ENCODE measurements around the gene CCDC50.

The CCDC50 gene

GRCh38 chr3:191300422-191300821, 28.8 kb upstream of the CCDC50 start:
- H3K36me3 ChIP-seq (ENCODE audit: control insufficient read depth in 2 of 2, insufficient read depth in 2 of 2, low read length in 2 of 2) = no peaks in the 10 kb centered on the region
- H3K4me3 ChIP-seq (ENCODE audit: low read length in 2 of 2) = no peak overlapping the region
- H3K4me1 ChIP-seq (ENCODE audit: control insufficient read depth, insufficient read depth, low read length) = no peaks in the 10 kb centered on the region
- H3K9me3 ChIP-seq (ENCODE audit: control insufficient read depth in 2 of 2, low read length in 2 of 2) = no peaks in the 10 kb centered on the region
- no peak overlapping the region for H3K9ac ChIP-seq (ENCODE audit: low read length in 2 of 2)
- no peaks in the 10 kb centered on the region for H3K27me3 ChIP-seq (ENCODE audit: control insufficient read depth in 1 of 2, insufficient read depth in 2 of 2, low read length in 2 of 2)
- H3K27ac ChIP-seq (ENCODE audit: low read length) = no peak overlapping the region

GRCh38 chr3:191301017-191301416, 28.2 kb upstream of the CCDC50 start:
- Histone ChIP-seq H3K27me3 (ENCODE audit: control insufficient read depth in 1 of 2, insufficient read depth in 2 of 2, low read length in 2 of 2) (no peaks in the 10 kb centered on the region), H3K4me3 (ENCODE audit: low read length in 2 of 2) (no peak overlapping the region), H3K9me3 (ENCODE audit: control insufficient read depth in 2 of 2, low read length in 2 of 2) (no peaks in the 10 kb centered on the region), H3K9ac (ENCODE audit: low read length in 2 of 2) (no peak overlapping the region), H3K4me1 (ENCODE audit: control insufficient read depth, insufficient read depth, low read length) (no peaks in the 10 kb centered on the region), H3K27ac (ENCODE audit: low read length) (no peak overlapping the region), H3K36me3 (ENCODE audit: control insufficient read depth in 2 of 2, insufficient read depth in 2 of 2, low read length in 2 of 2) (no peaks in the 10 kb centered on the region)

- no peaks in the 10 kb centered on the region for H3K36me3 ChIP-seq (ENCODE audit: control insufficient read depth in 2 of 2, insufficient read depth in 2 of 2, low read length in 2 of 2)
- H3K27ac ChIP-seq (ENCODE audit: low read length) = no peak overlapping the region
- no peak overlapping the region for H3K9ac ChIP-seq (ENCODE audit: low read length in 2 of 2)
- no peak overlapping the region for H3K4me3 ChIP-seq (ENCODE audit: low read length in 2 of 2)
- no peaks in the 10 kb centered on the region for H3K27me3 ChIP-seq (ENCODE audit: control insufficient read depth in 1 of 2, insufficient read depth in 2 of 2, low read length in 2 of 2)
- H3K4me1 ChIP-seq (ENCODE audit: control insufficient read depth, insufficient read depth, low read length) = no peaks in the 10 kb centered on the region
- no peaks in the 10 kb centered on the region for H3K9me3 ChIP-seq (ENCODE audit: control insufficient read depth in 2 of 2, low read length in 2 of 2)
These were observed 27.3 kb upstream of the CCDC50 start for GRCh38 chr3:191301782-191302411.

- Histone ChIP-seq H3K27ac (ENCODE audit: low read length) (no peak overlapping the region), H3K9me3 (ENCODE audit: control insufficient read depth in 2 of 2, low read length in 2 of 2) (no peaks in the 10 kb centered on the region), H3K4me1 (ENCODE audit: control insufficient read depth, insufficient read depth, low read length) (no peaks in the 10 kb centered on the region), H3K27me3 (ENCODE audit: control insufficient read depth in 1 of 2, insufficient read depth in 2 of 2, low read length in 2 of 2) (no peaks in the 10 kb centered on the region), H3K36me3 (ENCODE audit: control insufficient read depth in 2 of 2, insufficient read depth in 2 of 2, low read length in 2 of 2) (no peaks in the 10 kb centered on the region), H3K9ac (ENCODE audit: low read length in 2 of 2) (no peak overlapping the region), H3K4me3 (ENCODE audit: low read length in 2 of 2) (no peak overlapping the region)
These were observed 26.7 kb upstream of the CCDC50 start for GRCh38 chr3:191302451-191302850.

GRCh38 chr3:191303596-191303995, 25.6 kb upstream of the CCDC50 start:
- Histone ChIP-seq H3K9me3 (ENCODE audit: control insufficient read depth in 2 of 2, low read length in 2 of 2) (no peaks in the 10 kb centered on the region), H3K27ac (ENCODE audit: low read length) (no peak overlapping the region), H3K4me1 (ENCODE audit: control insufficient read depth, insufficient read depth, low read length) (no peaks in the 10 kb centered on the region), H3K27me3 (ENCODE audit: control insufficient read depth in 1 of 2, insufficient read depth in 2 of 2, low read length in 2 of 2) (no peaks in the 10 kb centered on the region), H3K4me3 (ENCODE audit: low read length in 2 of 2) (no peak overlapping the region), H3K36me3 (ENCODE audit: control insufficient read depth in 2 of 2, insufficient read depth in 2 of 2, low read length in 2 of 2) (no peaks in the 10 kb centered on the region), H3K9ac (ENCODE audit: low read length in 2 of 2) (no peak overlapping the region)

- Histone ChIP-seq H3K36me3 (ENCODE audit: control insufficient read depth in 2 of 2, insufficient read depth in 2 of 2, low read length in 2 of 2) (no peaks in the 10 kb centered on the region), H3K4me3 (ENCODE audit: low read length in 2 of 2) (no peak overlapping the region), H3K9me3 (ENCODE audit: control insufficient read depth in 2 of 2, low read length in 2 of 2) (no peaks in the 10 kb centered on the region), H3K9ac (ENCODE audit: low read length in 2 of 2) (no peak overlapping the region), H3K27ac (ENCODE audit: low read length) (no peak overlapping the region), H3K4me1 (ENCODE audit: control insufficient read depth, insufficient read depth, low read length) (no peaks in the 10 kb centered on the region), H3K27me3 (ENCODE audit: control insufficient read depth in 1 of 2, insufficient read depth in 2 of 2, low read length in 2 of 2) (no peaks in the 10 kb centered on the region)
These were observed 22.8 kb upstream of the CCDC50 start for GRCh38 chr3:191306428-191306827.

GRCh38 chr3:191307341-191307740, 21.9 kb upstream of the CCDC50 start:
- Histone ChIP-seq H3K27me3 (ENCODE audit: control insufficient read depth in 1 of 2, insufficient read depth in 2 of 2, low read length in 2 of 2) (no peaks in the 10 kb centered on the region), H3K4me3 (ENCODE audit: low read length in 2 of 2) (no peak overlapping the region), H3K9ac (ENCODE audit: low read length in 2 of 2) (no peak overlapping the region), H3K36me3 (ENCODE audit: control insufficient read depth in 2 of 2, insufficient read depth in 2 of 2, low read length in 2 of 2) (no peaks in the 10 kb centered on the region), H3K27ac (ENCODE audit: low read length) (no peak overlapping the region), H3K4me1 (ENCODE audit: control insufficient read depth, insufficient read depth, low read length) (no peaks in the 10 kb centered on the region), H3K9me3 (ENCODE audit: control insufficient read depth in 2 of 2, low read length in 2 of 2) (no peaks in the 10 kb centered on the region)

GRCh38 chr3:191313296-191313695, 15.9 kb upstream of the CCDC50 start:
- Histone ChIP-seq H3K9me3 (ENCODE audit: control insufficient read depth in 2 of 2, low read length in 2 of 2) (no peaks in the 10 kb centered on the region), H3K4me3 (ENCODE audit: low read length in 2 of 2) (no peak overlapping the region), H3K9ac (ENCODE audit: low read length in 2 of 2) (no peak overlapping the region), H3K4me1 (ENCODE audit: control insufficient read depth, insufficient read depth, low read length) (no peaks in the 10 kb centered on the region), H3K27me3 (ENCODE audit: control insufficient read depth in 1 of 2, insufficient read depth in 2 of 2, low read length in 2 of 2) (no peaks in the 10 kb centered on the region), H3K27ac (ENCODE audit: low read length) (no peak overlapping the region), H3K36me3 (ENCODE audit: control insufficient read depth in 2 of 2, insufficient read depth in 2 of 2, low read length in 2 of 2) (no peaks in the 10 kb centered on the region)

GRCh38 chr3:191314109-191314728, 15.0 kb upstream of the CCDC50 start:
- Histone ChIP-seq H3K9ac (ENCODE audit: low read length in 2 of 2) (no peak overlapping the region), H3K4me1 (ENCODE audit: control insufficient read depth, insufficient read depth, low read length) (no peaks in the 10 kb centered on the region), H3K36me3 (ENCODE audit: control insufficient read depth in 2 of 2, insufficient read depth in 2 of 2, low read length in 2 of 2) (no peaks in the 10 kb centered on the region), H3K27me3 (ENCODE audit: control insufficient read depth in 1 of 2, insufficient read depth in 2 of 2, low read length in 2 of 2) (no peaks in the 10 kb centered on the region), H3K27ac (ENCODE audit: low read length) (no peak overlapping the region), H3K4me3 (ENCODE audit: low read length in 2 of 2) (no peak overlapping the region), H3K9me3 (ENCODE audit: control insufficient read depth in 2 of 2, low read length in 2 of 2) (no peaks in the 10 kb centered on the region)

- H3K27me3 ChIP-seq (ENCODE audit: control insufficient read depth in 1 of 2, insufficient read depth in 2 of 2, low read length in 2 of 2) = no peaks in the 10 kb centered on the region
- H3K4me3 ChIP-seq (ENCODE audit: low read length in 2 of 2) = no peak overlapping the region
- H3K9me3 ChIP-seq (ENCODE audit: control insufficient read depth in 2 of 2, low read length in 2 of 2) = no peaks in the 10 kb centered on the region
- H3K9ac ChIP-seq (ENCODE audit: low read length in 2 of 2) = no peak overlapping the region
- H3K36me3 ChIP-seq (ENCODE audit: control insufficient read depth in 2 of 2, insufficient read depth in 2 of 2, low read length in 2 of 2) = no peaks in the 10 kb centered on the region
- H3K4me1 ChIP-seq (ENCODE audit: control insufficient read depth, insufficient read depth, low read length) = no peaks in the 10 kb centered on the region
- H3K27ac ChIP-seq (ENCODE audit: low read length) = no peak overlapping the region
These were observed 12.2 kb upstream of the CCDC50 start for GRCh38 chr3:191316876-191317603.

- no peaks in the 10 kb centered on the region for H3K9me3 ChIP-seq (ENCODE audit: control insufficient read depth in 2 of 2, low read length in 2 of 2)
- no peaks in the 10 kb centered on the region for H3K4me1 ChIP-seq (ENCODE audit: control insufficient read depth, insufficient read depth, low read length)
- H3K9ac ChIP-seq (ENCODE audit: low read length in 2 of 2) = no peak overlapping the region
- H3K4me3 ChIP-seq (ENCODE audit: low read length in 2 of 2) = no peak overlapping the region
- no peaks in the 10 kb centered on the region for H3K36me3 ChIP-seq (ENCODE audit: control insufficient read depth in 2 of 2, insufficient read depth in 2 of 2, low read length in 2 of 2)
- no peak overlapping the region for H3K27ac ChIP-seq (ENCODE audit: low read length)
- no peaks in the 10 kb centered on the region for H3K27me3 ChIP-seq (ENCODE audit: control insufficient read depth in 1 of 2, insufficient read depth in 2 of 2, low read length in 2 of 2)
These were observed 8.9 kb upstream of the CCDC50 start for GRCh38 chr3:191320316-191320715.
